ENCODE results near the gene POMP.
"Not testable (repeated sequence)": the region's sequence is repeated elsewhere in the genome, so short reads cannot be mapped to it uniquely, and the experiment has no call there.

POMP gene

GRCh38 chr13:28637714-28638355 is 21.1 kb upstream of the POMP start:
- DNase-seq (ENCODE audit: low read depth): no peak

GRCh38 chr13:28638756-28639155 is 20.2 kb upstream of the POMP start:
- no peak for DNase-seq (ENCODE audit: low read depth)

- no peak for DNase-seq (ENCODE audit: low read depth)
Observed at GRCh38 chr13:28640861-28641599, 17.9 kb upstream of the POMP start.

- no peak for DNase-seq (ENCODE audit: low read depth)
Observed at GRCh38 chr13:28641600-28641926, 17.4 kb upstream of the POMP start.

- no peak for DNase-seq (ENCODE audit: low read depth)
Observed at GRCh38 chr13:28650284-28650683, 8.6 kb upstream of the POMP start.

GRCh38 chr13:28651810-28652401 is 7.0 kb upstream of the POMP start:
- no peak for DNase-seq (ENCODE audit: low read depth)

- DNase-seq (ENCODE audit: low read depth): no peak
Observed at GRCh38 chr13:28653111-28653510, 5.8 kb upstream of the POMP start.

- no peak for DNase-seq (ENCODE audit: low read depth)
Observed at GRCh38 chr13:28654276-28654675, 4.7 kb upstream of the POMP start.

- DNase-seq (ENCODE audit: low read depth): no peak
Observed at GRCh38 chr13:28655561-28655960, 3.4 kb upstream of the POMP start.

GRCh38 chr13:28657784-28658538 is 969 bp upstream of the POMP start:
- no peak for DNase-seq (ENCODE audit: low read depth)

- DNase-seq (ENCODE audit: low read depth): no peak
Observed at GRCh38 chr13:28658539-28658795, 463 bp upstream of the POMP start.

GRCh38 chr13:28659621-28659970 is 666 bp downstream of the POMP start:
- DNase-seq (ENCODE audit: low read depth): no peak

GRCh38 chr13:28666897-28667488 is 8.1 kb downstream of the POMP start:
- DNase-seq (ENCODE audit: low read depth): no peak

- no peak for DNase-seq (ENCODE audit: low read depth)
Observed at GRCh38 chr13:28671126-28671792, 12.3 kb downstream of the POMP start.

GRCh38 chr13:28678809-28679208 is 19.9 kb downstream of the POMP start:
- no peak for DNase-seq (ENCODE audit: low read depth)

GRCh38 chr13:28679628-28680027 is 20.7 kb downstream of the POMP start:
- no peak for DNase-seq (ENCODE audit: low read depth)

- DNase-seq (ENCODE audit: low read depth): no peak
Observed at GRCh38 chr13:28680541-28680940, 21.6 kb downstream of the POMP start.

GRCh38 chr13:28683169-28683568 is 24.2 kb downstream of the POMP start:
- DNase-seq (ENCODE audit: low read depth): not testable (repeated sequence)

- DNase-seq (ENCODE audit: low read depth): no peak
Observed at GRCh38 chr13:28684257-28684656, 25.3 kb downstream of the POMP start.

- no peak for DNase-seq (ENCODE audit: low read depth)
Observed at GRCh38 chr13:28685114-28685513, 26.2 kb downstream of the POMP start.

GRCh38 chr13:28685892-28686291 is 27.0 kb downstream of the POMP start:
- no peak for DNase-seq (ENCODE audit: low read depth)
